Measurements from ENCODE around the gene BBOX1.

BBOX1 gene

GRCh38 chr11:27095887-27096286 lies 55.3 kb downstream of the BBOX1 start:
- in situ Hi-C loops (cut with HindIII; ENCODE audit: low pct_unique_long_range_greater_than_20kb, low sequenced_read_pairs), result no loop called here
- DNase-seq (ENCODE audit: low read depth in 1 of 2, low spot score in 1 of 2), result no peak
- TF ChIP-seq JUND (IDR thresholded peaks at IDR 0.05; ENCODE audit: low read depth), result no peak

GRCh38 chr11:27097551-27097950 lies 56.9 kb downstream of the BBOX1 start:
- in situ Hi-C loops (cut with HindIII; ENCODE audit: low pct_unique_long_range_greater_than_20kb, low sequenced_read_pairs), result no loop called here
- TF ChIP-seq JUND (IDR thresholded peaks at IDR 0.05; ENCODE audit: low read depth), result no peak
- no peak for DNase-seq (ENCODE audit: low read depth in 1 of 2, low spot score in 1 of 2)

GRCh38 chr11:27100534-27100933 lies 59.9 kb downstream of the BBOX1 start:
- no peak for TF ChIP-seq JUND (IDR thresholded peaks at IDR 0.05; ENCODE audit: low read depth)
- DNase-seq (ENCODE audit: low read depth in 1 of 2, low spot score in 1 of 2), result no peak

GRCh38 chr11:27107548-27107947 lies 66.9 kb downstream of the BBOX1 start:
- no peak for TF ChIP-seq JUND (IDR thresholded peaks at IDR 0.05; ENCODE audit: low read depth)

More at GRCh38 chr11:27100534-27100933, 59.9 kb downstream of the BBOX1 start:
- in situ Hi-C loops (cut with HindIII; ENCODE audit: low pct_unique_long_range_greater_than_20kb, low sequenced_read_pairs), result no loop called here

GRCh38 chr11:27108809-27109208 lies 68.2 kb downstream of the BBOX1 start:
- in situ Hi-C loops (cut with HindIII; ENCODE audit: low pct_unique_long_range_greater_than_20kb, low sequenced_read_pairs), result no loop called here
- no peak for TF ChIP-seq JUND (IDR thresholded peaks at IDR 0.05; ENCODE audit: low read depth)
- no peak for DNase-seq (ENCODE audit: low read depth in 1 of 2, low spot score in 1 of 2)

More at GRCh38 chr11:27107548-27107947, 66.9 kb downstream of the BBOX1 start:
- in situ Hi-C loops (cut with HindIII; ENCODE audit: low pct_unique_long_range_greater_than_20kb, low sequenced_read_pairs), result no loop called here
- DNase-seq (ENCODE audit: low read depth in 1 of 2, low spot score in 1 of 2), result no peak

- in situ Hi-C loops (cut with HindIII; ENCODE audit: low pct_unique_long_range_greater_than_20kb, low sequenced_read_pairs), result no loop called here
- TF ChIP-seq JUND (IDR thresholded peaks at IDR 0.05; ENCODE audit: low read depth), result no peak
Observed at GRCh38 chr11:27111896-27112295, 71.3 kb downstream of the BBOX1 start.

GRCh38 chr11:27112946-27113345 lies 72.3 kb downstream of the BBOX1 start:
- TF ChIP-seq JUND (IDR thresholded peaks at IDR 0.05; ENCODE audit: low read depth), result no peak
- in situ Hi-C loops (cut with HindIII; ENCODE audit: low pct_unique_long_range_greater_than_20kb, low sequenced_read_pairs), result no loop called here
- DNase-seq (ENCODE audit: low read depth in 1 of 2, low spot score in 1 of 2), result no peak

More at GRCh38 chr11:27111896-27112295, 71.3 kb downstream of the BBOX1 start:
- DNase-seq (ENCODE audit: low read depth in 1 of 2, low spot score in 1 of 2), result no peak

- no peak for TF ChIP-seq JUND (IDR thresholded peaks at IDR 0.05; ENCODE audit: low read depth)
- in situ Hi-C loops (cut with HindIII; ENCODE audit: low pct_unique_long_range_greater_than_20kb, low sequenced_read_pairs), result no loop called here
- DNase-seq (ENCODE audit: low read depth in 1 of 2, low spot score in 1 of 2), result no peak
Observed at GRCh38 chr11:27115051-27115650, 74.5 kb downstream of the BBOX1 start.

- no peak for DNase-seq (ENCODE audit: low read depth in 1 of 2, low spot score in 1 of 2)
- TF ChIP-seq JUND (IDR thresholded peaks at IDR 0.05; ENCODE audit: low read depth), result no peak
- in situ Hi-C loops (cut with HindIII; ENCODE audit: low pct_unique_long_range_greater_than_20kb, low sequenced_read_pairs), result no loop called here
Observed at GRCh38 chr11:27116684-27117083, 76.1 kb downstream of the BBOX1 start.

- DNase-seq (ENCODE audit: low read depth in 1 of 2, low spot score in 1 of 2), result no peak
- in situ Hi-C loops (cut with HindIII; ENCODE audit: low pct_unique_long_range_greater_than_20kb, low sequenced_read_pairs), result no loop called here
- TF ChIP-seq JUND (IDR thresholded peaks at IDR 0.05; ENCODE audit: low read depth), result no peak
Observed at GRCh38 chr11:27118371-27118770, 77.8 kb downstream of the BBOX1 start.

GRCh38 chr11:27118949-27119348 lies 78.3 kb downstream of the BBOX1 start:
- in situ Hi-C loops (cut with HindIII; ENCODE audit: low pct_unique_long_range_greater_than_20kb, low sequenced_read_pairs), result no loop called here
- no peak for DNase-seq (ENCODE audit: low read depth in 1 of 2, low spot score in 1 of 2)

GRCh38 chr11:27119396-27119795 lies 78.8 kb downstream of the BBOX1 start:
- TF ChIP-seq JUND (IDR thresholded peaks at IDR 0.05; ENCODE audit: low read depth), result no peak
- in situ Hi-C loops (cut with HindIII; ENCODE audit: low pct_unique_long_range_greater_than_20kb, low sequenced_read_pairs), result no loop called here
- no peak for DNase-seq (ENCODE audit: low read depth in 1 of 2, low spot score in 1 of 2)

More at GRCh38 chr11:27118949-27119348, 78.3 kb downstream of the BBOX1 start:
- TF ChIP-seq JUND (IDR thresholded peaks at IDR 0.05; ENCODE audit: low read depth), result no peak

GRCh38 chr11:27120211-27120610 lies 79.6 kb downstream of the BBOX1 start:
- no peak for DNase-seq (ENCODE audit: low read depth in 1 of 2, low spot score in 1 of 2)
- no peak for TF ChIP-seq JUND (IDR thresholded peaks at IDR 0.05; ENCODE audit: low read depth)
- in situ Hi-C loops (cut with HindIII; ENCODE audit: low pct_unique_long_range_greater_than_20kb, low sequenced_read_pairs), result no loop called here

- in situ Hi-C loops (cut with HindIII; ENCODE audit: low pct_unique_long_range_greater_than_20kb, low sequenced_read_pairs), result no loop called here
- TF ChIP-seq JUND (IDR thresholded peaks at IDR 0.05; ENCODE audit: low read depth), result no peak
- no peak for DNase-seq (ENCODE audit: low read depth in 1 of 2, low spot score in 1 of 2)
Observed at GRCh38 chr11:27122001-27122400, 81.4 kb downstream of the BBOX1 start.
